GM12878 (cell line): Measurements from ENCODE around the gene ERICH4. TPM values are rescaled to one million over a fixed set of nuclear protein-coding genes. Genes with fewer than 3 reads are reported as not detected.

Source experiments
- ATAC-seq: fragments of 200-7000 bp; cut with Tn5 transposase; 3 replicates; pipeline ENCODE4 v1.9.1; 2020; ENCODE audit warnings: mild to moderate bottlenecking, moderate library complexity
- BruUV-seq: library from RNA; stranded (reverse); fragments of 400-500 nt; replicated peaks from 2 replicates; lab custom pipeline; 2021; lab: Mats Ljungman, UMichigan
- CTCF ChIA-PET: fragments of 300-600 bp; sonication (Branson Sonifier 250); formaldehyde crosslinking; extraction: SDS; loops from one replicate; lab custom pipeline; 2021; ENCODE audit warnings: inconsistent platforms; lab: Yijun Ruan, JAX
- POLR2A ChIA-PET: fragments of 350-600 bp; formaldehyde crosslinking; extraction: SDS; loops from one replicate; lab custom pipeline; 2021; ENCODE audit warnings: inconsistent platforms; lab: Charles Lee
- RAD21 ChIA-PET: fragments of 300-600 bp; sonication (Branson Sonifier 250); formaldehyde crosslinking; loops from one replicate; lab custom pipeline; 2023; ENCODE audit warnings: antibody characterized with exemption; ENCODE audit not compliant: unreplicated experiment; lab: Charles Lee
- SMC1A ChIA-PET: fragments of 300-600 bp; sonication (Branson Sonifier 250); formaldehyde crosslinking; loops from one replicate; lab custom pipeline; 2023; ENCODE audit not compliant: unreplicated experiment, uncharacterized antibody; lab: Charles Lee
- DNase-seq: peaks from one replicate; pipeline ENCODE4 v3.0.0-alpha.2; 2011; ENCODE audit warnings: low read depth, low spot score
- FAIRE-seq: peaks from 3 replicates; lab custom pipeline; 2011; peaks lifted over from hg19 to GRCh38; lab: Jason Lieb, UNC
- H2AFZ ChIP-seq: 2 replicates; pipeline ENCODE4 v1.6.0; 2011; ENCODE audit warnings: low read depth, low read length, control low read depth; ENCODE audit not compliant: control insufficient read depth
- H3K27ac ChIP-seq: 2 replicates; pipeline ENCODE4 v1.5.1; 2011; ENCODE audit warnings: control low read depth; ENCODE audit not compliant: control insufficient read depth, insufficient read depth
- H3K27me3 ChIP-seq, 2 experiments: replicated peaks in 1 of 2; 2 replicates each; pipeline versions ENCODE4 v1.6.0 to v1.6.1; 2011; ENCODE audit warnings: low read length in 1 of 2; ENCODE audit not compliant: control insufficient read depth in 2 of 2, insufficient read depth in 2 of 2
- H3K36me3 ChIP-seq, 2 experiments: 2 replicates each; pipeline ENCODE4 v1.5.1; 2011; ENCODE audit warnings: low read length in 1 of 2; ENCODE audit not compliant: control insufficient read depth in 2 of 2, insufficient read depth in 2 of 2
- H3K4me1 ChIP-seq: 2 replicates; pipeline ENCODE4 v1.6.1; 2011; ENCODE audit warnings: mild to moderate bottlenecking, low read length, moderate library complexity, mixed read lengths; ENCODE audit not compliant: control insufficient read depth, insufficient read depth
- H3K4me2 ChIP-seq: 2 replicates; pipeline ENCODE4 v1.6.0; 2011; ENCODE audit warnings: control low read depth; ENCODE audit not compliant: control insufficient read depth, insufficient read depth
- H3K4me3 ChIP-seq: fragments of 200-600 bp; sonication (generic); 2 replicates; pipeline ENCODE4 v1.5.1; 2016
- H3K79me2 ChIP-seq: 2 replicates; pipeline ENCODE4 v1.6.0; 2011; ENCODE audit warnings: low read length; ENCODE audit not compliant: control insufficient read depth, insufficient read depth
- H3K9ac ChIP-seq: 2 replicates; pipeline ENCODE4 v1.8.0; 2011; ENCODE audit warnings: low read length, control low read depth, mixed read lengths; ENCODE audit not compliant: control insufficient read depth, insufficient read depth
- H3K9me3 ChIP-seq: replicated peaks from 3 replicates; pipeline ENCODE4 v1.5.1; 2011; ENCODE audit warnings: mild to moderate bottlenecking, low read length; ENCODE audit not compliant: control insufficient read depth, insufficient read depth
- H4K20me1 ChIP-seq: 2 replicates; pipeline ENCODE4 v1.6.0; 2011; ENCODE audit not compliant: control insufficient read depth, insufficient read depth
- IRF5 ChIP-seq: fragments of 450-650 bp; IDR thresholded peaks from 2 replicates; pipeline ENCODE4 v1.6.1; 2017; ENCODE audit warnings: borderline replicate concordance
- NKRF ChIP-seq: fragments of 450-650 bp; conservative IDR thresholded peaks from 2 replicates; pipeline ENCODE4 v1.6.1; 2017; ENCODE audit warnings: mild to moderate bottlenecking, moderate library complexity
- RELB ChIP-seq: fragments of 450-650 bp; IDR thresholded peaks from 2 replicates; pipeline ENCODE4 v1.6.1; 2017; ENCODE audit warnings: low read depth, mild to moderate bottlenecking, moderate library complexity
- ZBTB4 ChIP-seq: fragments of 450-650 bp; formaldehyde crosslinking; IDR thresholded peaks from 2 replicates; pipeline ENCODE4 v1.4.0; 2022; ENCODE audit warnings: mild to moderate bottlenecking, moderate library complexity
- WGBS: methylation state at CpG from one replicate; pipeline ENCODE4 v1.1.6; 2016; ENCODE audit warnings: low lambda C conversion rate; ENCODE audit not compliant: insufficient replicate concordance, insufficient coverage; ENCODE audit errors: missing lambda C conversion rate; 5-methylcytosine and 5-hydroxymethylcytosine counted together
- in situ Hi-C: fragments of 300-500 bp; cut with MboI; formaldehyde crosslinking; loops from 9 replicates; pipeline ENCODE4 v1.14.3; 2018; ENCODE audit warnings: mixed read lengths
- intact Hi-C: fragments of 100-400 bp; cut with micrococcal nuclease; formaldehyde crosslinking; loops from one replicate; pipeline ENCODE4 v1.14.2; 2022; ENCODE audit not compliant: unreplicated experiment
- polyA plus RNA-seq, 11 experiments: library from polyadenylated mRNA; depleted of rRNA in 4 of 11; unstranded in 6 of 11; stranded (reverse) in 5 of 11; fragments of >200 nt; fragmentation: Nextera tagmentation in 4 of 11; fragmentation: Illumina TruSeq in 1 of 11; extraction: Ambion mirVana in 4 of 11; extraction: Trizol in 1 of 11; gene quantifications; 1 replicate in 1 of 11; 2 replicates in 10 of 11; pipeline versions ENCODE4 v1.2.1 to v1.2.3, GENCODE V29; 2011 to 2016; ENCODE audit warnings: inconsistent platforms in 2 of 11, missing spikeins in 2 of 11, low read depth in 1 of 11
- total RNA-seq, 4 experiments: library from RNA; depleted of rRNA in 3 of 4; stranded (reverse); fragments of >200 nt in 3 of 4; fragmentation: Illumina TruSeq in 1 of 4; extraction: Trizol in 1 of 4; gene quantifications; 2 replicates each; pipeline versions ENCODE4 v1.2.1 to v1.2.3, GENCODE V29; 2013 to 2021

ERICH4 gene
- total and polyA plus RNA-seq, 10 of the 15 experiments (the other 5 are each of a cell fraction or from before 2014, with no cell fraction given), result not detected

GRCh38 chr19:41413947-41414346 is 29.0 kb upstream of the ERICH4 start:
- FAIRE-seq (no peak), ATAC-seq (no peak), DNase-seq (no peak)
- in situ Hi-C loops, result no loop called here
- Histone ChIP-seq H3K4me2 (no peak overlapping the region), H3K79me2 (peaks cover 5% of the 10 kb centered on the region), H3K9ac (no peak overlapping the region), H3K4me3 (no peak overlapping the region), H3K4me1 (peaks cover 12% of the 10 kb centered on the region), H3K9me3 (no peaks in the 10 kb centered on the region), H3K27ac (no peak overlapping the region), H4K20me1 (no peaks in the 10 kb centered on the region), H2AFZ (no peak overlapping the region), H3K27me3 (no peaks in the 10 kb centered on the region), H3K36me3 (peaks cover 1 to 11% of the 10 kb centered on the region in 2 experiments; a peak in 3 of 4 replicates)
- SMC1A ChIA-PET, result no interaction called here
- WGBS, result 93% methylated on average over 10 of the region's 10 CpGs
- RAD21 ChIA-PET, result no interaction called here
- intact Hi-C loops, result no loop called here
- BruUV-seq, result no TSS peak
- CTCF ChIA-PET, result interaction anchor here (0.5 kb wide), 1 partner anchor 145 kb away, joined by 3 read pairs; no protein-coding TSS in a partner anchor
- TF ChIP-seq ZBTB4 (no peak), IRF5 (no peak), RELB (no peak), NKRF (no peak)
- POLR2A ChIA-PET, result no interaction called here
